HepG2 (cell line): ENCODE results near the gene FAM110D. TPM values are rescaled to one million over a fixed set of nuclear protein-coding genes. Genes with fewer than 3 reads are reported as not detected.

Source experiments
- ATAC-seq: fragments of 200-7000 bp; cut with Tn5 transposase; 3 replicates; pipeline ENCODE4 v1.9.1; 2020; ENCODE audit warnings: mild to moderate bottlenecking, moderate library complexity
- BruUV-seq: library from RNA; stranded (reverse); fragments of 400-500 nt; replicated peaks from 2 replicates; lab custom pipeline; 2021; lab: Mats Ljungman, UMichigan
- CTCF ChIA-PET: fragments of 300-600 bp; formaldehyde crosslinking; extraction: SDS; loops from one replicate; lab custom pipeline; 2021; ENCODE audit warnings: low total read pairs, inconsistent platforms, low intra/inter-chr PET ratio; lab: Yijun Ruan, JAX
- POLR2A ChIA-PET: fragments of 350-600 bp; sonication (Branson Sonifier 250); formaldehyde crosslinking; loops from one replicate; lab custom pipeline; 2020; ENCODE audit warnings: antibody characterized with exemption, inconsistent platforms; lab: Yijun Ruan, JAX
- DNase-seq: peaks from one replicate; pipeline ENCODE4 v3.0.0-alpha.2; 2015; ENCODE audit warnings: low spot score
- FAIRE-seq: peaks from 3 replicates; lab custom pipeline; 2011; peaks lifted over from hg19 to GRCh38; lab: Jason Lieb, UNC
- H2AFZ ChIP-seq: one replicate; pipeline ENCODE4 v1.6.1; 2011; ENCODE audit warnings: low read length, inconsistent platforms
- H3K27ac ChIP-seq: fragments of 300-600 bp; 3 replicates; pipeline ENCODE4 v1.8.0; 2011; ENCODE audit warnings: mixed run types, mild to moderate bottlenecking, mixed read lengths, low read length, inconsistent platforms; ENCODE audit not compliant: insufficient read depth; ENCODE audit errors: extremely low read length
- H3K27me3 ChIP-seq, 2 experiments: fragments of 200-600 bp in 1 of 2; 2 replicates in 1 of 2; 3 replicates in 1 of 2; pipeline versions ENCODE4 v1.6.0 to v1.8.0; 2011; ENCODE audit warnings: low read length in 2 of 2, mild to moderate bottlenecking in 2 of 2, moderate library complexity in 2 of 2, inconsistent platforms in 1 of 2; ENCODE audit not compliant: insufficient read depth in 2 of 2, control insufficient read depth in 1 of 2
- H3K36me3 ChIP-seq, 2 experiments: fragments of 200-600 bp in 1 of 2; replicated peaks in 1 of 2; 2 replicates in 1 of 2; 3 replicates in 1 of 2; pipeline versions ENCODE4 v1.5.1 to v1.8.0; 2011; ENCODE audit warnings: low read length in 2 of 2, inconsistent platforms in 1 of 2; ENCODE audit not compliant: insufficient read depth in 2 of 2, control insufficient read depth in 1 of 2
- H3K4me1 ChIP-seq: 2 replicates; pipeline ENCODE4 v1.5.1; 2012; ENCODE audit warnings: low read length, inconsistent platforms; ENCODE audit not compliant: insufficient read depth
- H3K4me2 ChIP-seq: 2 replicates; pipeline ENCODE4 v1.6.0; 2011; ENCODE audit warnings: low read depth, low read length, inconsistent platforms
- H3K4me3 ChIP-seq, 3 experiments: fragments of 200-600 bp in 1 of 3; sonication (generic), shearing (Covaris generic) in 1 of 3; replicated peaks in 1 of 3; 2 replicates each; pipeline ENCODE4 v1.5.1; 2011 to 2016; ENCODE audit warnings: low read length in 3 of 3, inconsistent platforms in 2 of 3, low read depth in 2 of 3, mild to moderate bottlenecking in 2 of 3, control low read depth in 1 of 3, mixed read lengths in 1 of 3; ENCODE audit not compliant: insufficient read depth in 1 of 3
- H3K79me2 ChIP-seq: one replicate; pipeline ENCODE4 v1.6.1; 2011; ENCODE audit warnings: low read length, inconsistent platforms; ENCODE audit not compliant: insufficient read depth
- H3K9ac ChIP-seq: 2 replicates; pipeline ENCODE4 v1.6.0; 2011; ENCODE audit warnings: mild to moderate bottlenecking, low read depth, low read length, inconsistent platforms; ENCODE audit not compliant: insufficient read depth
- H3K9me3 ChIP-seq: 2 replicates; pipeline ENCODE4 v1.5.1; 2012; ENCODE audit warnings: mild to moderate bottlenecking, low read length
- H4K20me1 ChIP-seq: 2 replicates; pipeline ENCODE4 v1.6.0; 2011; ENCODE audit warnings: inconsistent platforms, mild to moderate bottlenecking, low read length, moderate library complexity; ENCODE audit not compliant: insufficient read depth
- DNMT1 ChIP-seq: sonication (generic); formaldehyde crosslinking; IDR thresholded peaks from 2 replicates; pipeline ENCODE4 v1.5.1; 2020; ENCODE audit warnings: mild to moderate bottlenecking, missing genetic modification reagents
- EEA1 ChIP-seq: sonication (generic); formaldehyde crosslinking; IDR thresholded peaks from 2 replicates; pipeline ENCODE4 v1.5.1; 2020; ENCODE audit warnings: mild to moderate bottlenecking, missing genetic modification reagents, borderline replicate concordance
- HBP1 ChIP-seq: IDR thresholded peaks from 2 replicates; pipeline ENCODE4 v1.6.1; 2016; ENCODE audit warnings: low read depth, control low read depth
- ZNF512 ChIP-seq: sonication (generic); formaldehyde crosslinking; IDR thresholded peaks from 2 replicates; pipeline ENCODE4 v1.4.0; 2020; ENCODE audit warnings: mild to moderate bottlenecking, missing genetic modification reagents
- ZNF703 ChIP-seq: sonication (generic); formaldehyde crosslinking; IDR thresholded peaks from 2 replicates; pipeline ENCODE4 v1.5.1; 2020; ENCODE audit warnings: missing genetic modification reagents, mild to moderate bottlenecking, moderate library complexity, borderline replicate concordance
- ZNF879 ChIP-seq: sonication (generic); formaldehyde crosslinking; IDR thresholded peaks from 2 replicates; pipeline ENCODE4 v1.8.1; 2023; ENCODE audit warnings: missing genetic modification reagents
- WGBS: methylation state at CpG from one replicate; pipeline ENCODE4 v1.1.6; 2017; ENCODE audit warnings: low lambda C conversion rate; 5-methylcytosine and 5-hydroxymethylcytosine counted together
- in situ Hi-C: cut with HindIII; loops from 2 replicates; pipeline ENCODE4 v1.10.0; 2017; ENCODE audit warnings: low pct_unique_long_range_greater_than_20kb; ENCODE audit not compliant: extremely low pct_ligation_motif_present
- intact Hi-C: fragments of 100-400 bp; cut with micrococcal nuclease; formaldehyde crosslinking; loops from one replicate; pipeline ENCODE4 v1.10.0; 2022; ENCODE audit not compliant: unreplicated experiment
- polyA plus RNA-seq, 8 experiments: library from polyadenylated mRNA; depleted of rRNA in 3 of 8; stranded (reverse) in 7 of 8; unstranded in 1 of 8; fragments of >200 nt; fragmentation: Illumina TruSeq in 4 of 8; extraction: Trizol in 4 of 8; gene quantifications; 2 replicates each; pipeline versions ENCODE4 v1.2.1 to v1.2.3, GENCODE V29; 2011 to 2016; ENCODE audit warnings: low read depth in 4 of 8, missing spikeins in 1 of 8, mixed read lengths in 1 of 8; ENCODE audit not compliant: insufficient read depth in 1 of 8
- total RNA-seq, 5 experiments: library from RNA; depleted of rRNA; stranded (reverse); fragments of >200 nt; fragmentation: Illumina TruSeq; extraction: Trizol; gene quantifications; 2 replicates each; pipeline ENCODE4 v1.2.3, GENCODE V29; 2016; ENCODE audit warnings: low read depth in 1 of 5
- TF ChIP-seq, protein P1 (sequence below): sonication (generic); formaldehyde crosslinking; IDR thresholded peaks from 2 replicates; pipeline ENCODE4 v1.5.0; 2020; ENCODE audit warnings: mild to moderate bottlenecking, missing genetic modification reagents, borderline replicate concordance
- TF ChIP-seq, protein P2 (sequence below): sonication (generic); formaldehyde crosslinking; IDR thresholded peaks from 2 replicates; pipeline ENCODE4 v1.5.0; 2020; ENCODE audit warnings: mild to moderate bottlenecking, missing genetic modification reagents

Gene FAM110D
- total and polyA plus RNA-seq, 2 of the 13 experiments (the other 11 are each of a cell fraction or from before 2014, with no cell fraction given): not detected

- ATAC-seq: peak; percentile 8; the same call in 1 of the 3 replicates
- in situ Hi-C loops: loop anchor here (10.0 kb wide), 1 partner anchor 266 kb away; no protein-coding TSS in a partner anchor
- no peak for FAIRE-seq
- Histone ChIP-seq H2AFZ (no peak overlapping the region), H3K36me3 (no peaks in the 10 kb centered on the region), H3K79me2 (no peaks in the 10 kb centered on the region), H3K9me3 (no peaks in the 10 kb centered on the region), H3K27ac (no peak overlapping the region), H3K9ac (no peak overlapping the region), H3K4me3 (peak overlapping the region in 2 of 3 experiments; percentile 45 to 76; a peak in 3 of 6 replicates), H3K4me1 (peaks cover 43% of the 10 kb centered on the region), H4K20me1 (no peaks in the 10 kb centered on the region), H3K27me3 (peaks cover 13 to 74% of the 10 kb centered on the region in 2 experiments; a peak in 4 of 5 replicates), H3K4me2 (peak overlapping the region; percentile 78)
- POLR2A ChIA-PET: no interaction called here
- 0 out of 2 replicates have a peak, but pooled peaks have one; percentile 2 for TF ChIP-seq ZNF703 (CRISPR knock-in tag)
- no peak for TF ChIP-seq HBP1 (CRISPR knock-in tag)
- no peak for TF ChIP-seq EEA1
- TF ChIP-seq ZNF879: no peak
- no peak for TF ChIP-seq ZNF512 (CRISPR knock-in tag)
- TF ChIP-seq, protein P1, sequence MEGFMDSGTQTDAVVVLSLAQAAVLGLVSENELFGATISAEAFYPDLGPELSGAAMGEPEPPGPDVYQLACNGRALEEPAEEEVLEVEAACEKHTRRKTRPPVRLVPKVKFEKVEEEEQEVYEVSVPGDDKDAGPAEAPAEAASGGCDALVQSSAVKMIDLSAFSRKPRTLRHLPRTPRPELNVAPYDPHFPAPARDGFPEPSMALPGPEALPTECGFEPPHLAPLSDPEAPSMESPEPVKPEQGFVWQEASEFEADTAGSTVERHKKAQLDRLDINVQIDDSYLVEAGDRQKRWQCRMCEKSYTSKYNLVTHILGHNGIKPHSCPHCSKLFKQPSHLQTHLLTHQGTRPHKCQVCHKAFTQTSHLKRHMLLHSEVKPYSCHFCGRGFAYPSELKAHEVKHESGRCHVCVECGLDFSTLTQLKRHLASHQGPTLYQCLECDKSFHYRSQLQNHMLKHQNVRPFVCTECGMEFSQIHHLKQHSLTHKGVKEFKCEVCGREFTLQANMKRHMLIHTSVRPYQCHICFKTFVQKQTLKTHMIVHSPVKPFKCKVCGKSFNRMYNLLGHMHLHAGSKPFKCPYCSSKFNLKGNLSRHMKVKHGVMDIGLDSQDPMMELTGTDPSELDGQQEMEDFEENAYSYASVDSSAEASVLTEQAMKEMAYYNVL: no peak
- TF ChIP-seq, protein P2, sequence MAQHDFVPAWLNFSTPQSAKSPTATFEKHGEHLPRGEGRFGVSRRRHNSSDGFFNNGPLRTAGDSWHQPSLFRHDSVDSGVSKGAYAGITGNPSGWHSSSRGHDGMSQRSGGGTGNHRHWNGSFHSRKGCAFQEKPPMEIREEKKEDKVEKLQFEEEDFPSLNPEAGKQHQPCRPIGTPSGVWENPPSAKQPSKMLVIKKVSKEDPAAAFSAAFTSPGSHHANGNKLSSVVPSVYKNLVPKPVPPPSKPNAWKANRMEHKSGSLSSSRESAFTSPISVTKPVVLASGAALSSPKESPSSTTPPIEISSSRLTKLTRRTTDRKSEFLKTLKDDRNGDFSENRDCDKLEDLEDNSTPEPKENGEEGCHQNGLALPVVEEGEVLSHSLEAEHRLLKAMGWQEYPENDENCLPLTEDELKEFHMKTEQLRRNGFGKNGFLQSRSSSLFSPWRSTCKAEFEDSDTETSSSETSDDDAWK (CRISPR knock-in tag): no peak
- TF ChIP-seq DNMT1 (CRISPR knock-in tag): no peak
- intact Hi-C loops: loop anchor here (5.0 kb wide), 2 partner anchors 48 to 123 kb away; partner anchors contain the start of gene PDIK1L
- no TSS peak for BruUV-seq
- WGBS: 31% methylated on average over 5 of the region's 18 CpGs
- CTCF ChIA-PET: no interaction called here
- DNase-seq: no peak
These were observed 1.9 kb downstream of the FAM110D start for GRCh38 chr1:26160527-26161414.
